Hematopoietic multipotent progenitor cell treated with erythropoietin and hydrocortisone succinate and interleukin-3 and kit ligand, for 6 days (in vitro differentiated cells): Measurements from ENCODE around the gene JPH4.
"Not testable (repeated sequence)": the region's sequence is repeated elsewhere in the genome, so short reads cannot be mapped to it uniquely, and the experiment has no call there.

ENCODE experiments used
- DNase-seq: peaks from one replicate; pipeline ENCODE4 v3.0.0-alpha.2; 2015

JPH4 gene

GRCh38 chr14:23578560-23579310 lies at the start of gene JPH4:
Gene JPH4 (minus strand): TSS chr14:23578790. CDS start chr14:23577453, 1,337 bp downstream.
- no peak for DNase-seq

GRCh38 chr14:23627961-23628360 lies 49.4 kb upstream of the JPH4 start:
- DNase-seq: no peak

- DNase-seq: no peak
Measured at GRCh38 chr14:23626946-23627345, 48.4 kb upstream of the JPH4 start.

GRCh38 chr14:23624830-23625404 lies 46.3 kb upstream of the JPH4 start:
- DNase-seq: no peak

GRCh38 chr14:23623962-23624361 lies 45.4 kb upstream of the JPH4 start:
- no peak for DNase-seq

- no peak for DNase-seq
Measured at GRCh38 chr14:23622990-23623389, 44.4 kb upstream of the JPH4 start.

- no peak for DNase-seq
Measured at GRCh38 chr14:23621932-23622730, 43.5 kb upstream of the JPH4 start.

- no peak for DNase-seq
Measured at GRCh38 chr14:23621204-23621931, 42.8 kb upstream of the JPH4 start.

GRCh38 chr14:23620177-23620702 lies 41.6 kb upstream of the JPH4 start:
- no peak for DNase-seq

- DNase-seq: no peak
Measured at GRCh38 chr14:23618415-23618988, 39.9 kb upstream of the JPH4 start.

- DNase-seq: no peak
Measured at GRCh38 chr14:23617539-23617938, 38.9 kb upstream of the JPH4 start.

- no peak for DNase-seq
Measured at GRCh38 chr14:23615856-23616255, 37.3 kb upstream of the JPH4 start.

GRCh38 chr14:23614395-23614828 lies 35.8 kb upstream of the JPH4 start:
- DNase-seq: no peak

GRCh38 chr14:23613242-23614070 lies 34.9 kb upstream of the JPH4 start:
- DNase-seq: no peak

GRCh38 chr14:23612802-23613201 lies 34.2 kb upstream of the JPH4 start:
- DNase-seq: no peak

- no peak for DNase-seq
Measured at GRCh38 chr14:23612354-23612732, 33.8 kb upstream of the JPH4 start.

GRCh38 chr14:23610815-23611289 lies 32.3 kb upstream of the JPH4 start:
- DNase-seq: peak; percentile 5

- peak; percentile 5 for DNase-seq
Measured at GRCh38 chr14:23610090-23610814, 31.7 kb upstream of the JPH4 start.

GRCh38 chr14:23609411-23610089 lies 31.0 kb upstream of the JPH4 start:
- DNase-seq: not testable (repeated sequence)

- DNase-seq: no peak
Measured at GRCh38 chr14:23609001-23609400, 30.4 kb upstream of the JPH4 start.
